HEK293T (cell line): ENCODE measurements around the gene RTP2.

Source experiments
- ARNT ChIP-seq: fragments of 450-650 bp; IDR thresholded peaks from 2 replicates; pipeline ENCODE4 v1.6.1; 2017; ENCODE audit warnings: mild to moderate bottlenecking
- BHLHE40 ChIP-seq: fragments of 450-650 bp; IDR thresholded peaks from 2 replicates; pipeline ENCODE4 v1.6.1; 2016; ENCODE audit warnings: mild to moderate bottlenecking, moderate library complexity, borderline replicate concordance
- ELF4 ChIP-seq: fragments of 450-650 bp; IDR thresholded peaks from 2 replicates; pipeline ENCODE4 v1.6.1; 2017; ENCODE audit warnings: antibody characterized with exemption
- FOXA1 ChIP-seq: fragments of 450-650 bp; IDR thresholded peaks from 2 replicates; pipeline ENCODE4 v1.6.1; 2016; ENCODE audit warnings: mild to moderate bottlenecking
- FOXK2 ChIP-seq: fragments of 450-650 bp; IDR thresholded peaks from 2 replicates; pipeline ENCODE4 v1.6.1; 2016; ENCODE audit warnings: mild to moderate bottlenecking
- FOXM1 ChIP-seq: fragments of 450-650 bp; IDR thresholded peaks from 2 replicates; pipeline ENCODE4 v1.6.1; 2017; ENCODE audit warnings: mild to moderate bottlenecking, borderline replicate concordance
- HDGF ChIP-seq: fragments of 450-650 bp; IDR thresholded peaks from 2 replicates; pipeline ENCODE4 v1.6.1; 2017; ENCODE audit warnings: antibody characterized with exemption, borderline replicate concordance
- L3MBTL2 ChIP-seq: fragments of 450-650 bp; conservative IDR thresholded peaks from 2 replicates; pipeline ENCODE4 v1.6.1; 2016; ENCODE audit warnings: mild to moderate bottlenecking
- LEF1 ChIP-seq: fragments of 450-650 bp; IDR thresholded peaks from 2 replicates; pipeline ENCODE4 v1.6.1; 2017; ENCODE audit warnings: mild to moderate bottlenecking, borderline replicate concordance
- NFRKB ChIP-seq: fragments of 450-650 bp; IDR thresholded peaks from 2 replicates; pipeline ENCODE4 v1.6.1; 2016; ENCODE audit warnings: mild to moderate bottlenecking, moderate library complexity
- SP1 ChIP-seq: fragments of 450-650 bp; IDR thresholded peaks from 2 replicates; pipeline ENCODE4 v1.6.1; 2017
- SUZ12 ChIP-seq: fragments of 450-650 bp; IDR thresholded peaks from 2 replicates; pipeline ENCODE4 v1.6.1; 2016; ENCODE audit warnings: mild to moderate bottlenecking
- ZNF384 ChIP-seq: fragments of 450-650 bp; IDR thresholded peaks from 2 replicates; pipeline ENCODE4 v1.6.1; 2016
- TF ChIP-seq, protein P1 (sequence below): fragments of 450-650 bp; IDR thresholded peaks from 2 replicates; pipeline ENCODE4 v1.6.1; 2016

DNA sequence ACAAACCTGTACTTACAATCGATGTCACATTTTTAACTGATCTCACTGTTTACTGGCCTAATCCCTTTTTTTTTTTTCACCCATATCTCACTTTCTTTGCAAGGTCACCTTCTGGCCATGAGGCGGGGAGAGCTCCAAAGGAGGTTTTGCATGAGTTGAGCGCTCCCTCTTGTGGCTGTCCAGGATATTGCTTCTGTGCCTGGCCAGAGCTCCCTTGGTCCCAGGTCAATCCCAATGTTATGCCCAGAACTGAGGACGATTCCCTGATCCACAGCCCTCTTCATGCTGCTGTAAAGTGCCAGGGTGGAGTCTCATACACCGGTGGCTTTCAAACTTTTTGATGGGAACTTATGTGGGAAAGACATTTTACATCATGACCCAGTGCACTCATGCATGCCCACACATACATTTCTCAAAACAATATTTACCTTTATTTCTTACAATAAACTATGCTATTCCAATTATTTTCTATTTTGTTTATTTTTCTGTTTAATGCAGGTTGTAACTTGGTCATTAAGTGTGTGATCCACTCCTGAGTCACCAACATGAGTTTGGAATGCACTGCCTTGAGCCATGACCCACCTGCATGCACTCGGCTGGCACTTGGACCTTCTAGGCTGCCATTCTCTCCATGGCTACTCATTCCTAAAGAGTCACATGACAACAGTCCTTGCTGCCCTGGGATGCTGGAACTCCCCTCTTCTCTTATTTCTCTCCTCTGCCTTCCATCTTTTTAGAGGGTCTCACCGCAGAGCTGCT is 22.5 kb downstream of the RTP2 start:
- no peak for TF ChIP-seq FOXK2
- TF ChIP-seq ZNF384, result peak; percentile 85
- no peak for TF ChIP-seq LEF1
- TF ChIP-seq NFRKB, result no peak
- TF ChIP-seq ARNT, result no peak
- no peak for TF ChIP-seq BHLHE40
- no peak for TF ChIP-seq SP1
- TF ChIP-seq, protein P1, sequence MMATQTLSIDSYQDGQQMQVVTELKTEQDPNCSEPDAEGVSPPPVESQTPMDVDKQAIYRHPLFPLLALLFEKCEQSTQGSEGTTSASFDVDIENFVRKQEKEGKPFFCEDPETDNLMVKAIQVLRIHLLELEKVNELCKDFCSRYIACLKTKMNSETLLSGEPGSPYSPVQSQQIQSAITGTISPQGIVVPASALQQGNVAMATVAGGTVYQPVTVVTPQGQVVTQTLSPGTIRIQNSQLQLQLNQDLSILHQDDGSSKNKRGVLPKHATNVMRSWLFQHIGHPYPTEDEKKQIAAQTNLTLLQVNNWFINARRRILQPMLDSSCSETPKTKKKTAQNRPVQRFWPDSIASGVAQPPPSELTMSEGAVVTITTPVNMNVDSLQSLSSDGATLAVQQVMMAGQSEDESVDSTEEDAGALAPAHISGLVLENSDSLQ, result no peak
- no peak for TF ChIP-seq FOXM1
- no peak for TF ChIP-seq ELF4
- no peak for TF ChIP-seq FOXA1
- no peak for TF ChIP-seq L3MBTL2
- no peak for TF ChIP-seq HDGF
- TF ChIP-seq SUZ12, result no peak
